A549 (cell line): Measurements from ENCODE around the gene CPA3.

Experiments
- CHD2 ChIP-seq: fragments of 150-350 bp; IDR thresholded peaks from 2 replicates; pipeline ENCODE4 v1.6.1; 2014; ENCODE audit warnings: low read length; ENCODE audit not compliant: partially characterized antibody
- CHD4 ChIP-seq: fragments of 200-600 bp; sonication (generic); IDR thresholded peaks from 2 replicates; pipeline ENCODE4 v1.6.1; 2016; ENCODE audit warnings: antibody characterized with exemption, mild to moderate bottlenecking, borderline replicate concordance
- MAFK ChIP-seq: fragments of 450-650 bp; IDR thresholded peaks from 2 replicates; pipeline ENCODE4 v1.6.1; 2014; ENCODE audit not compliant: partially characterized antibody
- RCOR1 ChIP-seq: fragments of 150-350 bp; IDR thresholded peaks from 2 replicates; pipeline ENCODE4 v1.6.1; 2014; ENCODE audit warnings: antibody characterized with exemption, low read length, low read depth
- TF ChIP-seq, protein P1 (sequence below): fragments of >200 bp; sonication (Bioruptor Twin); formaldehyde crosslinking; IDR thresholded peaks from 3 replicates; pipeline ENCODE4 v1.5.1; 2016
- TF ChIP-seq, protein P2 (sequence below): fragments of 200-600 bp; sonication (generic); IDR thresholded peaks from 2 replicates; pipeline ENCODE4 v1.6.1; 2016; ENCODE audit warnings: antibody characterized with exemption, mild to moderate bottlenecking, moderate library complexity

DNA sequence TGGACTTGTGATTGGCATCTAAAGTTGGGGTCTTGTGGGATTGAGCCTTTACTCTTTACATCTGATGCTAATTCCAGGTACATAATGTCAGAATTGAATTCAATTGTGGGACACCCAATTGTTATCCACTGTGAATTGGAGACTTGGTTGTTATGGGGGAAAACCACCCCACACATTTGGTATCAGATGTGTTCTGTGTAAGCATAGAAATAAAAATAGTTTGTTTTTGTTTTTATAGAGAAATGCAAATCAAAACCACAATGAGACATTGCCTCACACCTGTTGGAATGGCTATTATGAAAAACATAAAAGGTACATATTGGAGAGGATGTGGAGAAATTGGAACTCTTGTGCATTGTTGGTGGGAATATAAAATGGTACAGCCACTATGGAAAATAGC lies 58.5 kb downstream of the CPA3 start:
- TF ChIP-seq, protein P1, sequence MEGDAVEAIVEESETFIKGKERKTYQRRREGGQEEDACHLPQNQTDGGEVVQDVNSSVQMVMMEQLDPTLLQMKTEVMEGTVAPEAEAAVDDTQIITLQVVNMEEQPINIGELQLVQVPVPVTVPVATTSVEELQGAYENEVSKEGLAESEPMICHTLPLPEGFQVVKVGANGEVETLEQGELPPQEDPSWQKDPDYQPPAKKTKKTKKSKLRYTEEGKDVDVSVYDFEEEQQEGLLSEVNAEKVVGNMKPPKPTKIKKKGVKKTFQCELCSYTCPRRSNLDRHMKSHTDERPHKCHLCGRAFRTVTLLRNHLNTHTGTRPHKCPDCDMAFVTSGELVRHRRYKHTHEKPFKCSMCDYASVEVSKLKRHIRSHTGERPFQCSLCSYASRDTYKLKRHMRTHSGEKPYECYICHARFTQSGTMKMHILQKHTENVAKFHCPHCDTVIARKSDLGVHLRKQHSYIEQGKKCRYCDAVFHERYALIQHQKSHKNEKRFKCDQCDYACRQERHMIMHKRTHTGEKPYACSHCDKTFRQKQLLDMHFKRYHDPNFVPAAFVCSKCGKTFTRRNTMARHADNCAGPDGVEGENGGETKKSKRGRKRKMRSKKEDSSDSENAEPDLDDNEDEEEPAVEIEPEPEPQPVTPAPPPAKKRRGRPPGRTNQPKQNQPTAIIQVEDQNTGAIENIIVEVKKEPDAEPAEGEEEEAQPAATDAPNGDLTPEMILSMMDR = no peak
- TF ChIP-seq CHD4 = no peak
- TF ChIP-seq MAFK = no peak
- TF ChIP-seq, protein P2, sequence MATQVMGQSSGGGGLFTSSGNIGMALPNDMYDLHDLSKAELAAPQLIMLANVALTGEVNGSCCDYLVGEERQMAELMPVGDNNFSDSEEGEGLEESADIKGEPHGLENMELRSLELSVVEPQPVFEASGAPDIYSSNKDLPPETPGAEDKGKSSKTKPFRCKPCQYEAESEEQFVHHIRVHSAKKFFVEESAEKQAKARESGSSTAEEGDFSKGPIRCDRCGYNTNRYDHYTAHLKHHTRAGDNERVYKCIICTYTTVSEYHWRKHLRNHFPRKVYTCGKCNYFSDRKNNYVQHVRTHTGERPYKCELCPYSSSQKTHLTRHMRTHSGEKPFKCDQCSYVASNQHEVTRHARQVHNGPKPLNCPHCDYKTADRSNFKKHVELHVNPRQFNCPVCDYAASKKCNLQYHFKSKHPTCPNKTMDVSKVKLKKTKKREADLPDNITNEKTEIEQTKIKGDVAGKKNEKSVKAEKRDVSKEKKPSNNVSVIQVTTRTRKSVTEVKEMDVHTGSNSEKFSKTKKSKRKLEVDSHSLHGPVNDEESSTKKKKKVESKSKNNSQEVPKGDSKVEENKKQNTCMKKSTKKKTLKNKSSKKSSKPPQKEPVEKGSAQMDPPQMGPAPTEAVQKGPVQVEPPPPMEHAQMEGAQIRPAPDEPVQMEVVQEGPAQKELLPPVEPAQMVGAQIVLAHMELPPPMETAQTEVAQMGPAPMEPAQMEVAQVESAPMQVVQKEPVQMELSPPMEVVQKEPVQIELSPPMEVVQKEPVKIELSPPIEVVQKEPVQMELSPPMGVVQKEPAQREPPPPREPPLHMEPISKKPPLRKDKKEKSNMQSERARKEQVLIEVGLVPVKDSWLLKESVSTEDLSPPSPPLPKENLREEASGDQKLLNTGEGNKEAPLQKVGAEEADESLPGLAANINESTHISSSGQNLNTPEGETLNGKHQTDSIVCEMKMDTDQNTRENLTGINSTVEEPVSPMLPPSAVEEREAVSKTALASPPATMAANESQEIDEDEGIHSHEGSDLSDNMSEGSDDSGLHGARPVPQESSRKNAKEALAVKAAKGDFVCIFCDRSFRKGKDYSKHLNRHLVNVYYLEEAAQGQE = no peak
- no peak for TF ChIP-seq CHD2
- no peak for TF ChIP-seq RCOR1
